Memory B cell (primary cell): ENCODE measurements around the gene TAOK2.
A peak's percentile ranks its signal among the peaks of the same experiment; 100 is the strongest.

Experiments
- ATAC-seq: fragments of 150-1000 bp; cut with Tn5 transposase; 2 replicates; pipeline ENCODE4 v1.10.0; 2021; ENCODE audit warnings: low read depth, mild to moderate bottlenecking, moderate library complexity
- DNase-seq, 2 donors: peaks; one replicate each; pipeline ENCODE4 v3.0.0; 2022; ENCODE audit warnings: low spot score in 2 of 2
- H3K27ac Mint-ChIP-seq: one replicate; pipeline ENCODE4 v1.8.0; 2022; ENCODE audit warnings: mild to moderate bottlenecking, moderate library complexity, mixed read lengths
- H3K27me3 Mint-ChIP-seq: one replicate; pipeline ENCODE4 v1.8.0; 2022; ENCODE audit warnings: mixed read lengths
- H3K36me3 Mint-ChIP-seq: one replicate; pipeline ENCODE4 v1.8.0; 2022; ENCODE audit warnings: mild to moderate bottlenecking, mixed read lengths
- H3K4me1 Mint-ChIP-seq: one replicate; pipeline ENCODE4 v1.8.0; 2022; ENCODE audit warnings: mixed read lengths
- H3K4me3 Mint-ChIP-seq: one replicate; pipeline ENCODE4 v1.8.0; 2022; ENCODE audit warnings: mild to moderate bottlenecking, moderate library complexity, mixed read lengths
- H3K9me3 Mint-ChIP-seq: one replicate; pipeline ENCODE4 v1.8.0; 2022; ENCODE audit warnings: mixed read lengths

The TAOK2 gene

GRCh38 chr16:29975811-29976511, 2.3 kb downstream of the TAOK2 start:
- Mint-ChIP-seq H3K27ac (peak overlapping the region; percentile 71), H3K4me1 (peaks cover 25% of the 10 kb centered on the region), H3K4me3 (peak overlapping the region; percentile 100), H3K27me3 (no peaks in the 10 kb centered on the region), H3K9me3 (no peaks in the 10 kb centered on the region), H3K36me3 (peaks cover 17% of the 10 kb centered on the region)
- ATAC-seq (no peak), DNase-seq (no peak)

- Mint-ChIP-seq H3K9me3 (no peaks in the 10 kb centered on the region), H3K4me1 (peaks cover 25% of the 10 kb centered on the region), H3K27ac (no peak overlapping the region), H3K36me3 (peaks cover 19% of the 10 kb centered on the region), H3K4me3 (no peak overlapping the region), H3K27me3 (no peaks in the 10 kb centered on the region)
- DNase-seq, result no peak
- no peak for ATAC-seq
Observed at GRCh38 chr16:29977063-29977825, 3.6 kb downstream of the TAOK2 start.

- ATAC-seq (no peak), DNase-seq (no peak)
- Mint-ChIP-seq H3K36me3 (peaks cover 21% of the 10 kb centered on the region), H3K27ac (no peak overlapping the region), H3K9me3 (no peaks in the 10 kb centered on the region), H3K4me1 (peaks cover 21% of the 10 kb centered on the region), H3K27me3 (no peaks in the 10 kb centered on the region), H3K4me3 (no peak overlapping the region)
Observed at GRCh38 chr16:29978081-29978480, 4.4 kb downstream of the TAOK2 start.

- DNase-seq (no peak), ATAC-seq (no peak)
- Mint-ChIP-seq H3K9me3 (no peaks in the 10 kb centered on the region), H3K27me3 (no peaks in the 10 kb centered on the region), H3K4me1 (peaks cover 15% of the 10 kb centered on the region), H3K27ac (no peak overlapping the region), H3K4me3 (no peak overlapping the region), H3K36me3 (peaks cover 27% of the 10 kb centered on the region)
Observed at GRCh38 chr16:29978564-29979270, 5.0 kb downstream of the TAOK2 start.

- no peak for ATAC-seq
- Mint-ChIP-seq H3K9me3 (no peaks in the 10 kb centered on the region), H3K36me3 (peaks cover 40% of the 10 kb centered on the region), H3K4me3 (no peak overlapping the region), H3K4me1 (no peaks in the 10 kb centered on the region), H3K27me3 (no peaks in the 10 kb centered on the region), H3K27ac (no peak overlapping the region)
- no peak for DNase-seq
Observed at GRCh38 chr16:29982560-29983419, 9.1 kb downstream of the TAOK2 start.

GRCh38 chr16:29983420-29984136, 9.9 kb downstream of the TAOK2 start:
- H3K27ac Mint-ChIP-seq, result no peak overlapping the region
- H3K9me3 Mint-ChIP-seq, result no peaks in the 10 kb centered on the region
- no peak for ATAC-seq
- H3K4me1 Mint-ChIP-seq, result no peaks in the 10 kb centered on the region
- H3K36me3 Mint-ChIP-seq, result peaks cover 43% of the 10 kb centered on the region
- no peak overlapping the region for H3K4me3 Mint-ChIP-seq
- H3K27me3 Mint-ChIP-seq, result no peaks in the 10 kb centered on the region
- no peak for DNase-seq

GRCh38 chr16:29984137-29984763, 10.6 kb downstream of the TAOK2 start:
- ATAC-seq (no peak), DNase-seq (no peak)
- Mint-ChIP-seq H3K4me3 (no peak overlapping the region), H3K9me3 (no peaks in the 10 kb centered on the region), H3K27me3 (no peaks in the 10 kb centered on the region), H3K36me3 (peaks cover 44% of the 10 kb centered on the region), H3K4me1 (peaks cover 3% of the 10 kb centered on the region), H3K27ac (no peak overlapping the region)

GRCh38 chr16:29984764-29985147, 11.1 kb downstream of the TAOK2 start:
- no peaks in the 10 kb centered on the region for H3K9me3 Mint-ChIP-seq
- H3K27me3 Mint-ChIP-seq, result no peaks in the 10 kb centered on the region
- no peak overlapping the region for H3K4me3 Mint-ChIP-seq
- peaks cover 44% of the 10 kb centered on the region for H3K36me3 Mint-ChIP-seq
- peaks cover 6% of the 10 kb centered on the region for H3K4me1 Mint-ChIP-seq
- H3K27ac Mint-ChIP-seq, result no peak overlapping the region
- DNase-seq, result no peak
- no peak for ATAC-seq

- H3K36me3 Mint-ChIP-seq, result peaks cover 40% of the 10 kb centered on the region
- ATAC-seq (no peak), DNase-seq (no peak)
- H3K4me1 Mint-ChIP-seq, result peaks cover 6% of the 10 kb centered on the region
- no peak overlapping the region for H3K4me3 Mint-ChIP-seq
- H3K27ac Mint-ChIP-seq, result no peak overlapping the region
- H3K9me3 Mint-ChIP-seq, result no peaks in the 10 kb centered on the region
- no peaks in the 10 kb centered on the region for H3K27me3 Mint-ChIP-seq
Observed at GRCh38 chr16:29985271-29985811, 11.7 kb downstream of the TAOK2 start.

GRCh38 chr16:29986231-29986630, 12.6 kb downstream of the TAOK2 start:
- peaks cover 6% of the 10 kb centered on the region for H3K4me1 Mint-ChIP-seq
- H3K27ac Mint-ChIP-seq, result no peak overlapping the region
- no peaks in the 10 kb centered on the region for H3K27me3 Mint-ChIP-seq
- ATAC-seq (no peak), DNase-seq (no peak)
- no peak overlapping the region for H3K4me3 Mint-ChIP-seq
- no peaks in the 10 kb centered on the region for H3K9me3 Mint-ChIP-seq
- peaks cover 40% of the 10 kb centered on the region for H3K36me3 Mint-ChIP-seq

GRCh38 chr16:29986931-29987330, 13.3 kb downstream of the TAOK2 start:
- Mint-ChIP-seq H3K27me3 (no peaks in the 10 kb centered on the region), H3K36me3 (peaks cover 40% of the 10 kb centered on the region)

GRCh38 chr16:29987371-29988085, 13.9 kb downstream of the TAOK2 start:
- Mint-ChIP-seq H3K36me3 (peaks cover 37% of the 10 kb centered on the region), H3K4me1 (peaks cover 6% of the 10 kb centered on the region), H3K4me3 (no peak overlapping the region), H3K27ac (no peak overlapping the region), H3K9me3 (no peaks in the 10 kb centered on the region), H3K27me3 (no peaks in the 10 kb centered on the region)
- DNase-seq (no peak), ATAC-seq (no peak)

More at GRCh38 chr16:29986931-29987330, 13.3 kb downstream of the TAOK2 start:
- H3K27ac Mint-ChIP-seq, result no peak overlapping the region
- H3K4me3 Mint-ChIP-seq, result no peak overlapping the region
- no peaks in the 10 kb centered on the region for H3K9me3 Mint-ChIP-seq
- DNase-seq (no peak), ATAC-seq (no peak)
- peaks cover 6% of the 10 kb centered on the region for H3K4me1 Mint-ChIP-seq
